Measurements from ENCODE around the gene MRAP.
"Not testable (repeated sequence)": the region's sequence is repeated elsewhere in the genome, so short reads cannot be mapped to it uniquely, and the experiment has no call there.

The MRAP gene

DNA sequence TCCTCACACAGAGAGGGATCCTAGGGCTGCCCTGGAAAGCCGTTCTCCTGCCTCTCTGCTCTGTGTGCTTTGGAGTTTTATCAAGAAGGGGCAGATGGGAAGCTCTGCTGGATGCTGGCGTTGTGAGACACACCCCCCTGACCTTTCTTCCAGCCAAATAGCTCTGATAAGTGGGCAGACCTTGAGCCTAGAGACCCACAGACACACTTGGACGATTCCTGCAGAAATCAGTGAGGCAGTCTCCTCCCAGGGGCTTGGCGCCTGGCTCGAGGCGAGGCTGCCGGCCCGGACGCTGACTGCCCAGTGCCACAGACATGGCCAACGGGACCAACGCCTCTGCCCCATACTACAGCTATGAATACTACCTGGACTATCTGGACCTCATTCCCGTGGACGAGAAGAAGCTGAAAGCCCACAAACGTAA is at the start of gene MRAP:
Gene MRAP (plus strand): TSS at position 198 of the 424 bp plus-strand sequence. CDS start 117 bp downstream, at position 315.
- H3K27ac ChIP-seq = no peak within 1 kb of the TSS
- H3K9ac ChIP-seq = no peak within 1 kb of the TSS
- no peak within 1 kb of the TSS for H3K4me3 ChIP-seq
- H3K4me2 ChIP-seq = no peak within 1 kb of the TSS
- no peak for TF ChIP-seq Cebpa-rat (IDR thresholded peaks at IDR 0.05)
- no peaks in the 10 kb centered on the region for H3K4me1 ChIP-seq
- H3K9me3 ChIP-seq = no peaks in the 10 kb centered on the region
- H4K20me1 ChIP-seq = no peaks in the 10 kb centered on the region
- H3K27me3 ChIP-seq = no peaks in the 10 kb centered on the region
- H3K36me3 ChIP-seq = peaks cover 21% of the 10 kb centered on the region

GRCh38 chr21:32249511-32250280 is 49.0 kb upstream of the MRAP start:
- H3K27me3 ChIP-seq = no peaks in the 10 kb centered on the region
- H4K20me1 ChIP-seq = no peaks in the 10 kb centered on the region
- H3K4me1 ChIP-seq = no peaks in the 10 kb centered on the region
- H3K4me3 ChIP-seq = no peak overlapping the region
- peaks cover 9% of the 10 kb centered on the region for H3K9me3 ChIP-seq
- no peaks in the 10 kb centered on the region for H3K36me3 ChIP-seq
- TF ChIP-seq Cebpa-rat (IDR thresholded peaks at IDR 0.05) = no peak
- no peak overlapping the region for H3K27ac ChIP-seq
- no peak overlapping the region for H3K9ac ChIP-seq
- no peak overlapping the region for H3K4me2 ChIP-seq

DNA sequence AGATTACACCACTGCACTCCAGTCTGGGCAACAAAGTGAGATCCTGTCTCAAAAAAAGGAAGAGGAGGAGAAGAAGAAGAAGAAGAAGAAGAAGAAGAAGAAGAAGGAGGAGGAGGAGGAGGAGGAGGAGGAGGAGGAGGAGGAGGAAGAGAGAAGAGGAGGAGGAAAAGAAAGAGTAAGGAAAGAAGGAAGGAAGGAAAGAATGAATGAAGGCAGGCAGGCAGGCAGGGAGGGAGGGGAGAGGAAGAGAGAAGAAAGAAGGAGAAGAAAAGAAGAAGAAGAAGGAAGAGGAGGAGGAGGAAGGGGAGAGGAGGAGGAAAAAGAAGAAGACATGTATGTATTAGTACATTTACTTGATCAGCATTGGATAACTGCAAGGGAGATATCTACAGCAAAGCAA is 46.5 kb upstream of the MRAP start:
- H3K27me3 ChIP-seq = no peaks in the 10 kb centered on the region

GRCh38 chr21:32253215-32253641 is 45.4 kb upstream of the MRAP start:
- no peak for TF ChIP-seq Cebpa-rat (IDR thresholded peaks at IDR 0.05)
- H3K36me3 ChIP-seq = no peaks in the 10 kb centered on the region
- no peaks in the 10 kb centered on the region for H3K4me1 ChIP-seq
- no peaks in the 10 kb centered on the region for H3K27me3 ChIP-seq
- H3K27ac ChIP-seq = no peak overlapping the region
- H3K9ac ChIP-seq = no peak overlapping the region
- H3K4me2 ChIP-seq = no peak overlapping the region
- H3K9me3 ChIP-seq = peaks cover 9% of the 10 kb centered on the region
- no peaks in the 10 kb centered on the region for H4K20me1 ChIP-seq
- H3K4me3 ChIP-seq = no peak overlapping the region

More for the DNA sequence above, 46.5 kb upstream of the MRAP start:
- peaks cover 9% of the 10 kb centered on the region for H3K9me3 ChIP-seq
- H3K4me2 ChIP-seq = no peak overlapping the region
- no peak overlapping the region for H3K4me3 ChIP-seq
- no peaks in the 10 kb centered on the region for H4K20me1 ChIP-seq
- no peaks in the 10 kb centered on the region for H3K36me3 ChIP-seq
- TF ChIP-seq Cebpa-rat (IDR thresholded peaks at IDR 0.05) = no peak
- no peaks in the 10 kb centered on the region for H3K4me1 ChIP-seq
- H3K27ac ChIP-seq = no peak overlapping the region
- H3K9ac ChIP-seq = no peak overlapping the region

DNA sequence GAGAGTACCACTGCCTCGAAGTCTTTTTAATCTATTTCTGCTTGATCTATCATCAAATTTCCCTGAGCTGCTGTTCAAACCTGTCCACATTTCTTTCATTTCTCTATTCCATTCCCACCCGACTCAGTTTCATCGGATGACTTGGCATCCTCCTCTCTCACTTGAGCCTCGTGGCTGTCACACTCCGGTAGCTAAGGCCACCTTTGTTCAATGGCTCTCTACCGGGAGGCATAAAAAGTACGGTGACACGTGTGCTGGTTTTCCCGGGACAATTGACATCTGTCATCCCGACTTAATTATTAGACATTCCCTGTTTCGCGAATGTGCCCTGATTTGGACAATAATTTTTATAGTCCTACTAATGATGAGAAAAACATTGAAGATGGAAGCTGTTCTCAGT is 42.4 kb upstream of the MRAP start:
- H3K4me2 ChIP-seq = no peak overlapping the region
- no peak for TF ChIP-seq Cebpa-rat (IDR thresholded peaks at IDR 0.05)
- H3K9me3 ChIP-seq = peaks cover 1% of the 10 kb centered on the region; the same call in 1 of the 2 replicates
- no peaks in the 10 kb centered on the region for H3K36me3 ChIP-seq
- H3K27ac ChIP-seq = no peak overlapping the region
- no peak overlapping the region for H3K9ac ChIP-seq
- H3K27me3 ChIP-seq = no peaks in the 10 kb centered on the region
- H3K4me1 ChIP-seq = no peaks in the 10 kb centered on the region
- no peak overlapping the region for H3K4me3 ChIP-seq
- H4K20me1 ChIP-seq = no peaks in the 10 kb centered on the region

- no peaks in the 10 kb centered on the region for H4K20me1 ChIP-seq
- H3K4me1 ChIP-seq = no peaks in the 10 kb centered on the region
- no peaks in the 10 kb centered on the region for H3K9me3 ChIP-seq
- no peak for TF ChIP-seq Cebpa-rat (IDR thresholded peaks at IDR 0.05)
- no peak overlapping the region for H3K4me3 ChIP-seq
- H3K27me3 ChIP-seq = no peaks in the 10 kb centered on the region
- H3K27ac ChIP-seq = no peak overlapping the region
- H3K9ac ChIP-seq = no peak overlapping the region
- no peak overlapping the region for H3K4me2 ChIP-seq
- H3K36me3 ChIP-seq = no peaks in the 10 kb centered on the region
Observed at GRCh38 chr21:32256873-32257620, 41.6 kb upstream of the MRAP start.

DNA sequence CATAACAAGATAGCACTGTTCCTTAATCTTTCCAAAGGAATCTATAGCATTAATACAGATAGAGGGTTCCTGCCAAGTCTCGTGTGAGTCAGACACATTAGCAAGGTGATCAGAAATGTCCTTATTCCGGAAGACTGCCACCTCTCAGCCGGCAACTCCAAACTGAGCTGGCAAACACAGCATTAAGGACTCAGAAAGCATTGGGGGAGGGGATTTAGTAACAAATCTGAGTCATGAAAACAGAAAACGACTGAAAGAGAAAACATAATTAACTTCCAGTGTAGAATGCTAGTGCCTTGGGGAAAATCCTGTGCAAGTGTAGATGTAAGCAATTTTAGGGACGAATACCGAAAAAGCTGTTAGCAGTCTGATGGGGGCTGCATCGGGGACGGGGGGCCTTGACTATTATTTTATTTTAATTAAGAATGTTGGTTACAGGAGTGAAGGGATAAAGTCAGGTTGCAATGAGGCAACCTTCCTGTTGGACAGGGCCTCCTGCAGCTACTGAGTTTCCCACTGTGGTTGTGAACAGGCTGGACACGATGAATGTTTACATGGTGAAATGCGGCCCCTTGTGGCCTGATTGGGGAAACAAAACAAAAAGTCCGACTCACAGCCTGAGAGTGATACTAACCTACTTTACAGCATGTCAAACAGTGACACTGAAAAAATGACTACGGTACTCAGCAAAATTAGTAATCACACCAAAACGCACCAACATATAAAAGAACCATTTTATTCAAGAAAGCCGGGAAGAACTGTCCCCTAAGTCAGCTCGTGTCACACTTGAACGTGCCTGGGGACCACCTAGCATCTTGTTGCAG is 40.5 kb upstream of the MRAP start:
- Histone ChIP-seq H3K9ac (no peak overlapping the region), H4K20me1 (no peaks in the 10 kb centered on the region), H3K9me3 (no peaks in the 10 kb centered on the region), H3K4me1 (no peaks in the 10 kb centered on the region), H3K4me3 (no peak overlapping the region), H3K27ac (no peak overlapping the region), H3K27me3 (no peaks in the 10 kb centered on the region), H3K36me3 (no peaks in the 10 kb centered on the region), H3K4me2 (no peak overlapping the region)
- no peak for TF ChIP-seq Cebpa-rat (IDR thresholded peaks at IDR 0.05)

GRCh38 chr21:32258786-32259048 is 39.9 kb upstream of the MRAP start:
- H4K20me1 ChIP-seq, H3K4me2 ChIP-seq, H3K9me3 ChIP-seq, H3K27me3 ChIP-seq, H3K4me3 ChIP-seq, H3K4me1 ChIP-seq, H3K36me3 ChIP-seq, H3K27ac ChIP-seq, H3K9ac ChIP-seq: not testable (repeated sequence)

- no peak overlapping the region for H3K4me2 ChIP-seq
Observed at GRCh38 chr21:32260130-32260529, 38.5 kb upstream of the MRAP start.

DNA sequence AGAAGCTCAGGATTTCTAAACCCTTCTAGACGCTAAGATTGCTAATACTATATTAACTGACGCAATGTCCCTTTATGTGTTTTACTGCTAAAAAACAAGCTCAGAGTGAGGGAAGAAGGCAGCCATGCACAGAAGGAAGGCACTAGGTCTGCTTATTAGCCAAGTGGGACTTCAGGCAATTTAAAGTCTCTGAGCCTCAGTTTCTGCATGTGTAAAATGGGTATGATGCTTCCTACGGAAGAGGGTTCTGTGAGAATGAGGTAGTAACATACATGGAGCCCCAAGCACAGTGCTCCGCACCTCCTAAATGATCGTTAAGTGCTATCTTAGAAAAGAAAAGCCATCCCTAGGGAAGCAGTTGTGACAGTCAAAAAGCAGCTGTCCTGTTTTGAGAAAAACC is 36.7 kb upstream of the MRAP start:
- no peak overlapping the region for H3K4me3 ChIP-seq
- H3K27ac ChIP-seq = no peak overlapping the region
- no peak overlapping the region for H3K9ac ChIP-seq
- no peak overlapping the region for H3K4me2 ChIP-seq
- no peak for TF ChIP-seq Cebpa-rat (IDR thresholded peaks at IDR 0.05)
- H3K4me1 ChIP-seq = no peaks in the 10 kb centered on the region
- no peaks in the 10 kb centered on the region for H3K9me3 ChIP-seq
- H3K27me3 ChIP-seq = no peaks in the 10 kb centered on the region
- H3K36me3 ChIP-seq = peaks cover 12% of the 10 kb centered on the region
- no peaks in the 10 kb centered on the region for H4K20me1 ChIP-seq

More at GRCh38 chr21:32260130-32260529, 38.5 kb upstream of the MRAP start:
- Histone ChIP-seq H3K27me3 (no peaks in the 10 kb centered on the region), H3K27ac (no peak overlapping the region), H3K9me3 (no peaks in the 10 kb centered on the region), H4K20me1 (no peaks in the 10 kb centered on the region), H3K4me3 (no peak overlapping the region), H3K36me3 (0 out of 2 replicates have a peak, but pooled peaks cover 5% of the 10 kb centered on the region), H3K4me1 (no peaks in the 10 kb centered on the region), H3K9ac (no peak overlapping the region)
- TF ChIP-seq Cebpa-rat (IDR thresholded peaks at IDR 0.05) = no peak

DNA sequence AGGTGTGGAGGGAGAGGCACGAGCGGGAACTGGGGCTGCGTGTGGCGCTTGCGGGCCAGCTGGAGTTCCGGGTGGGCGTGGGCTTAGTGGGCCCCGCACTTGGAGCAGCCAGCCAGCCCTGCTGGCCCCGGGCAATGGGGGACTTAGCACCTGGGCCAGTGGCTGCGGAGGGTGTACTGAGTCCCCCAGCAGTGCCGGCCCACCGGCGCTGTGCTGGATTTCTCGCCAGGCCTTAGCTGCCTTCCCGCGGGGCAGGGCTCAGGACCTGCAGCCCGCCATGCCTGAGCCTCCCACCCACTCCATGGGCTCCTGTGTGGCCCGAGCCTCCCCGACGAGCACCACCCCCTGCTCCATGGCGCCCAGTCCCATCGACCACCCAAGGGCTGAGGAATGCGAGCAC is 33.3 kb upstream of the MRAP start:
- H3K9me3 ChIP-seq, H3K4me1 ChIP-seq, H3K27ac ChIP-seq, H3K4me2 ChIP-seq, H4K20me1 ChIP-seq, H3K9ac ChIP-seq, H3K27me3 ChIP-seq, H3K4me3 ChIP-seq: not testable (repeated sequence)
- H3K36me3 ChIP-seq = peaks cover 46% of the 10 kb centered on the region
